Heart right ventricle (tissue), 16 donors: ENCODE results near the gene LYRM2. TPM values are rescaled to one million over a fixed set of nuclear protein-coding genes. Genes with fewer than 3 reads are reported as not detected.

Experiments used
- ATAC-seq, 8 donors: fragments of 200-7000 bp; cut with Tn5 transposase; one replicate each; pipeline ENCODE4 v1.9.1; 2020; ENCODE audit warnings: mild to moderate bottlenecking in 8 of 8, moderate library complexity in 8 of 8, moderate number of reproducible peaks in 1 of 8
- DNase-seq, 2 donors: peaks; one replicate each; pipeline ENCODE4 v3.0.0-alpha.2; 2020
- H3K27ac ChIP-seq, 10 donors: fragments of 200-600 bp; sonication (generic) in 2 of 10; one replicate each; pipeline versions ENCODE4 v1.5.0 to v1.8.0; 2020 to 2022; ENCODE audit warnings: mild to moderate bottlenecking in 3 of 10
- H3K27me3 ChIP-seq, 7 donors: fragments of 200-600 bp; one replicate each; pipeline ENCODE4 v1.8.0; 2021 to 2022; ENCODE audit warnings: mild to moderate bottlenecking in 2 of 7
- H3K36me3 ChIP-seq, 9 donors: fragments of 200-600 bp; sonication (generic) in 1 of 9; one replicate each; pipeline versions ENCODE4 v1.5.0 to v1.8.0; 2020 to 2022; ENCODE audit warnings: mild to moderate bottlenecking in 2 of 9
- H3K4me1 ChIP-seq, 9 donors: fragments of 200-600 bp; sonication (generic) in 1 of 9; one replicate each; pipeline versions ENCODE4 v1.5.0 to v1.8.0; 2020 to 2022; ENCODE audit warnings: mild to moderate bottlenecking in 4 of 9
- H3K4me3 ChIP-seq, 10 donors: fragments of 200-600 bp; sonication (generic) in 2 of 10; one replicate each; pipeline versions ENCODE4 v1.5.0 to v1.8.0; 2020 to 2022; ENCODE audit warnings: mild to moderate bottlenecking in 7 of 10, moderate library complexity in 2 of 10
- H3K9me3 ChIP-seq, 11 donors: fragments of 200-600 bp in 10 of 11; sonication (generic) in 2 of 11; one replicate each; pipeline versions ENCODE4 v1.5.0 to v1.8.0; 2013 to 2022; ENCODE audit warnings: mild to moderate bottlenecking in 2 of 11, control low read depth in 1 of 11, moderate library complexity in 1 of 11
- CTCF ChIP-seq, 9 donors: fragments of 200-600 bp; sonication (generic) in 2 of 9; IDR thresholded peaks; one replicate each; pipeline versions ENCODE4 v1.5.0 to v1.8.0; 2021 to 2022; ENCODE audit warnings: antibody characterized with exemption in 9 of 9, mild to moderate bottlenecking in 5 of 9, moderate library complexity in 1 of 9
- WGBS, 2 donors: extraction: QIAGEN DNeasy Blood & Tissue Kit; methylation state at CpG; one replicate each; pipeline ENCODE4 v1.1.7; 2013; ENCODE audit warnings: inconsistent platforms in 1 of 2; 5-methylcytosine and 5-hydroxymethylcytosine counted together
- intact Hi-C, 10 donors: fragments of 100-400 bp; cut with DNase I; formaldehyde crosslinking; loops; one replicate each; pipeline versions ENCODE4 v1.11.1 to v1.14.2; 2022
- polyA plus RNA-seq, 2 donors: library from polyadenylated mRNA; stranded (reverse); fragments of 200-250 nt; gene quantifications; one replicate each; pipeline ENCODE4 v1.2.3, GENCODE V29; 2013
- total RNA-seq, 10 donors: library from RNA; stranded (reverse); fragmentation: NEBNext Ultra II Directional in 3 of 10; extraction: Animal tissue kit (Norgen Biotek cat#: 25700) in 3 of 10; gene quantifications; one replicate each; pipeline versions ENCODE4 v1.2.1 to v1.2.4, GENCODE V29; 2021 to 2023
- donor health status: Arrhythmogenic right ventricular cardiomyopathy.
- donor health status: ischemic (EF 13 %, LVEDD 7.1; RV severe dilation, severe dysfunction).
- donor health status: healthy with polysubstance abuse.
- donor health status: DM: no; HTN: yes; CAD: no.
- donor health status: DM: no; HTN: no; CAD: no.
- donor health status: ischemic (EF 25% LVEDD 6.9; RV normal size, moderate dysfunction).
- donor health status: ischemic (EF 25% LVEDD 5.7; RV mildly dilated, moderate dysfunction).
- donor health status: healthy.
- donor health status: DM: yes; HTN: yes; CAD: no.
- donor health status: Ischemic cardiomyopathy.
- donor health status: ischemic (EF 35%, LVEDD 5.7; RV mildly dilated, moderate dysfunction).
- donor health status: nonischemic (EF 11% LVEDD 7.7; RV severe dilation, severe dysfunction).
- donor health status: DM: yes; HTN: yes; CAD: no.
- donor health status: PGD.
- donor health status: ischemic (EF 29% LVEDD 5.4; RV normal size, mild dysfunction).
- donor health status: nonischemic (EF 23%, LVEDD 6.1; RV moderate dilation, normal function).

LYRM2 gene
- total and polyA plus RNA-seq, 12 donors: 10.9 to 58.2 (median 46.8) TPM

- peaks cover 0 to 96% (median 42%) of the 10 kb centered on the region in 9 donors for H3K36me3 ChIP-seq
- intact Hi-C loops: no loop called here
- TF ChIP-seq CTCF (IDR thresholded peaks at IDR 0.05): no peak
- no peak for ATAC-seq
- WGBS, 2 donors: 81% methylated on average over 5 of the region's 5 CpGs
- no peak overlapping the region for H3K4me3 ChIP-seq
- no peaks in the 10 kb centered on the region for H3K9me3 ChIP-seq
- no peaks in the 10 kb centered on the region for H3K27me3 ChIP-seq
- no peak for DNase-seq
- peaks cover 0 to 35% (median 15%) of the 10 kb centered on the region in 9 donors for H3K4me1 ChIP-seq
- H3K27ac ChIP-seq: peak overlapping the region in 5 of 10 donors; percentile 27 to 72 (median 36)
Observed at GRCh38 chr6:89667872-89668556, 29.5 kb upstream of the LYRM2 start.

- ATAC-seq (no peak), DNase-seq (no peak)
- intact Hi-C loops: no loop called here
- Histone ChIP-seq H3K27me3 (no peaks in the 10 kb centered on the region), H3K4me3 (no peak overlapping the region), H3K27ac (no peak overlapping the region), H3K36me3 (peaks cover 0 to 100% (median 43%) of the 10 kb centered on the region in 9 donors), H3K4me1 (peaks cover 0 to 10% (median 0%) of the 10 kb centered on the region in 9 donors), H3K9me3 (no peaks in the 10 kb centered on the region)
- 97 to 98% methylated on average over 4 of the region's 4 CpGs for WGBS, 2 donors
- TF ChIP-seq CTCF (IDR thresholded peaks at IDR 0.05): no peak
Observed at GRCh38 chr6:89662659-89663223, 24.2 kb upstream of the LYRM2 start.

GRCh38 chr6:89661559-89661958, 23.0 kb upstream of the LYRM2 start:
- TF ChIP-seq CTCF (IDR thresholded peaks at IDR 0.05): no peak
- peaks cover 0 to 100% (median 44%) of the 10 kb centered on the region in 9 donors for H3K36me3 ChIP-seq
- 40 to 61% methylated on average over 1 of the region's 1 CpG for WGBS, 2 donors
- intact Hi-C loops: no loop called here
- no peak for DNase-seq
- H3K27me3 ChIP-seq: no peaks in the 10 kb centered on the region
- H3K4me1 ChIP-seq: peaks cover 0 to 10% (median 0%) of the 10 kb centered on the region in 9 donors
- H3K27ac ChIP-seq: no peak overlapping the region
- no peaks in the 10 kb centered on the region for H3K9me3 ChIP-seq
- no peak overlapping the region for H3K4me3 ChIP-seq
- no peak for ATAC-seq

- Histone ChIP-seq H3K36me3 (peaks cover 0 to 100% (median 44%) of the 10 kb centered on the region in 9 donors), H3K27ac (no peak overlapping the region), H3K27me3 (no peaks in the 10 kb centered on the region), H3K4me1 (peaks cover 0 to 10% (median 0%) of the 10 kb centered on the region in 9 donors), H3K4me3 (no peak overlapping the region), H3K9me3 (no peaks in the 10 kb centered on the region)
- TF ChIP-seq CTCF (IDR thresholded peaks at IDR 0.05): no peak
- ATAC-seq (no peak), DNase-seq (no peak)
- intact Hi-C loops: no loop called here
- WGBS, 2 donors: 89 to 90% methylated on average over 4 of the region's 4 CpGs
Observed at GRCh38 chr6:89660981-89661380, 22.4 kb upstream of the LYRM2 start.
